Stimulated activated CD4-positive, alpha-beta T cell treated with anti-CD3 and anti-CD28 coated beads, Interleukin-2, amount 100 ng/mL, for 24 hours (primary cell): ENCODE measurements around the gene PHF10.

Source experiments
- DNase-seq, 2 donors: peaks; one replicate each; pipeline ENCODE4 v3.0.0-alpha.2; 2020

The PHF10 gene

GRCh38 chr6:169669889-169670288, 54.4 kb downstream of the PHF10 start:
- DNase-seq: no peak

DNA sequence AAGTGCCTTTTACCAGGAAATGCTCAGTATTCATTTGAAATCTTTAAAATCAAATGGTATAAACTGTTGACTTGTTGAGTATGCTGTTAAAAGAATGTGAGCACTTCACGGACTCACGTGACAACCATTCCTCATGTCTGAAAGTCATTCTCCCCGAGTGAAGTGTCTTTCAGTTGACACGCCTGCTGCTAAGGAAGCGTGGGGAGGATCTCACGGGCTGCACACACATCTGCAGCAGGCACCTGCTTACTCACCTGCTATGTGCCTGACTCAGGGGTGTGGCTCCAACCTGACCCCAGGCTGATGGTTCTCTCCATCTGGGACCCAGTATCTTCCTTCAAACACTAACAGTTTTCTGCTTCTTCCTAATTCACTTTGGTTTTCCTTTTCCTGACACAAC, 55.2 kb downstream of the PHF10 start:
- no peak for DNase-seq

GRCh38 chr6:169668203-169668847, 56.0 kb downstream of the PHF10 start:
- DNase-seq: no peak

DNA sequence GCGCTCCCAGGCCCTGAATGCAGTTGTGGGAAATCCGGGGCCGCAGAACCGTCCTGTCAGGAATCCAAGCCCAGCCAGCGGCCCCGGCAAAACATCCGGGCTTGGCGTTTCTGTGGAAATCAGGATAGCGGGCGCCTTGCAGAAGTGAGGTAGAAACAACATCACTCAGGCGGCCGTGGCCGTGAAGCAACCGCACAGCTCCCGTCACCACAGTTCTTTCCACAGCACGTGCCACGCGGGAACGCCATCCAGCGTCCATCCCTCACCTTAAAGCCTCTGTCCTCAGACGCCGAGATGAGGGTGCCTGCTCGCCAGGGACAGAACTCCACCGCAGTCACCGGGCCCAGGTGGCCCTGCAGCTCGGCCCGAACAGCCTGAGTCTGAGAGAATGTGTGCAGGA, 56.6 kb downstream of the PHF10 start:
- no peak for DNase-seq

GRCh38 chr6:169666441-169666840, 57.9 kb downstream of the PHF10 start:
- DNase-seq: no peak

DNA sequence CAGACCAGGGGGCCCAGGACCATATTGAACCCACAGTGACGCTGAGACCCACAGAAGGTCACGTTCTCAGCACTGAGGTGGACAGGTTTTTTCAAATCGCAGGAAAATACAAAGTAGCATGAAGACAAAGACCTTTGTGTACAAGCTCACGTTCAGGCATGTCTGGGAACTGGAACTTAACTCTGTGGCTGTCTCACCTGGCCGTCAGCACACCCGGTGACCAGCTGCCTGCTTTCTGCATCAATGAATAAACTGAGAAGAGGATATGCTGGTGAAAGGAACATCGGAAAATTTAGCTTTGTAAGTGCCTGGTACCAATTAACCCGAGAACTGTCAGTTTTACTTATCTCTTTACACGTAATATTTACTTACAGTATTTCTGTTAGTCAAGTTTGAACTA, 59.0 kb downstream of the PHF10 start:
- no peak for DNase-seq

DNA sequence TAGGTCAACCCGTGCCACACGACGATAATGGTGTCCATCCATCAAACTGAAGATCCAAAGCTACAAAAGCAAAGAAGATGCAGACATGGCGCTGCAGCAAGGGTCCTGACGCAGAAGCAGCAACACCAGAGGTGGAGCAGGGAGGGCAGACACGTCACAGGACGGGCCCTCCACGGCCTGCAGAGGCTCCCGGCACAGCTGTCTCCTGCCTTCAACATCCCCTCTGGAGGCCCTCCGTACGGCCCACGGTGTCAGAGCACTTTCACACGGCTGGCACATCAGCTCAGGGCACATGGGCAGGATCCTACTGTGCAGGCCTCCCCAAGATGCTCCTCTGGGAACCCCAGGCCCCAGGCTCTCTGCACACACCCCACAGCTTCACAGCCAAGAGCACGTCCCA, 60.1 kb downstream of the PHF10 start:
- DNase-seq: no peak

DNA sequence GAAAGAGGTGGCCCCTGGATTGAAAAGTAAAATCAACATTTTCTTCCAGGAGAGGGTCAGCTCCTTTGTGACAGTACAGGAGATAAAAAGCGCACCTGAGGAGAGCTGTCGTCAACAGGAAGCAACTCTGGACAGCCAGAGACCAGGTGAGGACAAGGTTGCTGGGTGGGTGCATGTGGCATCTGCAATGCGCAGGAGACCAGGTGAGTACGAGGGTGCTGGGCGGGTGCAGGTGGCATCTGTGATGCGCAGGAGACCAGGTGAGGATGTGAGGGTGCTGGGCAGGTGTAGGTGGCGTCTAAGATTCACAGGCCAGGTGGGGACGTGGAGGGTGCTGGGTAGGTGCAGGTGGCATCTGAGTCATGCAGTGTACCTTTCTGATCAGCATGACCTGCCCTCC, 60.8 kb downstream of the PHF10 start:
- DNase-seq: no peak

DNA sequence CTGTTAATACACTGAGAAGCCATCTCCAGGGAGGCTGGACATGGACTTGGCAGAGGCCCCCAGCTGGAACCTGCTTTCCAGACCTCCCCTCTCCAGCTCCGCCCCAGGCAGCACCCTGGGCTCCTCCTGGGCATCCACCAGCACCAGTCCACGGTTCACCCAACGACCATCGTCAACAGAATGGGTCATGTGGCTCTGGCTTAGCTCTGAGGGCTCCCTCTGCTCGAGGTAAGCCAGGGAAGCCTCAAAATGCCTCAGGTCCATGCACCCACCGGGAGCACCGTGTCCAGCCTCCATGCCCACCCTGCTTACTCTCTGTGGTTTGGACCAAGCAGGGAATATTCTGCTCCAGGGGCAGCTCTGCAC, 62.9 kb downstream of the PHF10 start:
- no peak for DNase-seq

- no peak for DNase-seq
Observed at GRCh38 chr6:169660751-169661390, 63.4 kb downstream of the PHF10 start.

- no peak for DNase-seq
Observed at GRCh38 chr6:169659820-169660610, 64.3 kb downstream of the PHF10 start.

- DNase-seq: no peak
Observed at GRCh38 chr6:169657284-169657610, 67.1 kb downstream of the PHF10 start.

DNA sequence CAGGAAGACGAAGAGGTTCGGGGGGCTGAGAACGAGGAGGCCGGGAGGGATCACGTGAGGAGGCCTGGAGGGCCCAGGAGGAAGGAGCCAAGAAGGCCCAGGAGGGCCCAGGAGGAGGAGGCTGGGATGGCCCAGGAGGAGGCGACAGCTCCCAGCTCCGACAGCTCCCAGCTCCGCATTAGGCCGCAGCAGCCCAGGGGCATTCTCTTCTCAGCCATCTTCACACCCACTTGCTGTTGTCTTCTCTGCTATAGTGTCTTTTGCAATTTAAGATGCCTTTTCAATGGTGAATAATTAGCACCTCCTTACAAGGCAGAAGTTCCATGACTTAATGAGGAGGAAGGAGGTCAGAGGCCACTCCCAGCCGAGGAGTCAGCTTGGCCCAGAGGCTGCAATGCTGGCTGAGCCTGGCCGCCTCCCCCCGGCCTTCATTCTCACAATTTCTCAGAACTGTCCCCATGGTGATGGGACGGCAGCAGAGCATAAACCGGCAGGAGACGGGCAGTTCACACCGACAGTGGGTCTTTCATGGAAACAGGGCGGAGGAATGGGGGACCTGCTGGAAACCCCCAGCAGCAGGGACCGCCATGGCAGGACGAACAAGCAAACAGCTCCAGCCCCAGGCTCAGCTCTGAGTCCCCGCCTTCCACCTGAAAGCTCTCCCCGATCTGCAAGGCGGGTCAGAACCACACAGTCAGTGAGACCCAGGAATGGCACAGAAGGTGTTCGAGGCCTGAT, 67.6 kb downstream of the PHF10 start:
- no peak for DNase-seq

GRCh38 chr6:169654598-169655391, 69.5 kb downstream of the PHF10 start:
- peak; percentile 58 to 63 for DNase-seq
